NB4 (cell line): ENCODE results near the gene FGD3.

Experiments
- MYC ChIP-seq: IDR thresholded peaks from 2 replicates; pipeline ENCODE4 v1.6.1; 2011; ENCODE audit warnings: low read depth, low read length
- POLR2A ChIP-seq: IDR thresholded peaks from 2 replicates; pipeline ENCODE4 v1.6.1; 2011; ENCODE audit warnings: mild to moderate bottlenecking; ENCODE audit not compliant: insufficient read length; ENCODE audit errors: extremely low read depth
- TF ChIP-seq, protein P1 (sequence below): IDR thresholded peaks from one replicate; pipeline ENCODE4 v1.5.1; 2012; ENCODE audit warnings: low read depth, low read length

DNA sequence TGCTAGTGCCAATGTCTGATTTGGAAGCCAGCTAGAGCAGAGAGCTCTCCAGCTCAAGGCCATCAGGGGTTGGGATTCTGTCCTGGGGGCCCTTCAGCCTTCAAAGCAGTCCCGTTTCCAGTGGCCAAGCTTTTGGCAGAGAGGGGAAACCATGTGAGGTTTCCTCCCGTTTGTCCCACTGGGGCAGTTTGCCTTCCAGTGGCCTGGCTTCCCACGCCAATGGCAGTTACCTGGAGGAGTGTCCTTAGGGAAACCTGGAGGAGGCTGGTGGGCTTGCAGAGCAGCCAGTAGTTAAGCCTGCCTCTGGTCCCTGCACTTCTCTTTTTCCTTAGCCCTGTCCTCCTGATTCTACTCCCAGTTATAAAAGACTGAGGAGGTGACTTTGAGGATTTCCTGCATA lies 37.7 kb downstream of the FGD3 start:
- TF ChIP-seq POLR2A (no peak), MYC (no peak)
- TF ChIP-seq, protein P1, sequence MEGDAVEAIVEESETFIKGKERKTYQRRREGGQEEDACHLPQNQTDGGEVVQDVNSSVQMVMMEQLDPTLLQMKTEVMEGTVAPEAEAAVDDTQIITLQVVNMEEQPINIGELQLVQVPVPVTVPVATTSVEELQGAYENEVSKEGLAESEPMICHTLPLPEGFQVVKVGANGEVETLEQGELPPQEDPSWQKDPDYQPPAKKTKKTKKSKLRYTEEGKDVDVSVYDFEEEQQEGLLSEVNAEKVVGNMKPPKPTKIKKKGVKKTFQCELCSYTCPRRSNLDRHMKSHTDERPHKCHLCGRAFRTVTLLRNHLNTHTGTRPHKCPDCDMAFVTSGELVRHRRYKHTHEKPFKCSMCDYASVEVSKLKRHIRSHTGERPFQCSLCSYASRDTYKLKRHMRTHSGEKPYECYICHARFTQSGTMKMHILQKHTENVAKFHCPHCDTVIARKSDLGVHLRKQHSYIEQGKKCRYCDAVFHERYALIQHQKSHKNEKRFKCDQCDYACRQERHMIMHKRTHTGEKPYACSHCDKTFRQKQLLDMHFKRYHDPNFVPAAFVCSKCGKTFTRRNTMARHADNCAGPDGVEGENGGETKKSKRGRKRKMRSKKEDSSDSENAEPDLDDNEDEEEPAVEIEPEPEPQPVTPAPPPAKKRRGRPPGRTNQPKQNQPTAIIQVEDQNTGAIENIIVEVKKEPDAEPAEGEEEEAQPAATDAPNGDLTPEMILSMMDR: no peak
